Liver (tissue), 9 donors: ENCODE data around the gene ULBP2. TPM values are rescaled to one million over a fixed set of nuclear protein-coding genes. Genes with fewer than 3 reads are reported as not detected.
A peak's percentile ranks its signal among the peaks of the same experiment; 100 is the strongest.

Experiments used
- DNase-seq: peaks from one replicate; pipeline ENCODE4 v3.0.0-alpha.2; 2017; ENCODE audit warnings: low spot score
- H3K27ac ChIP-seq, 2 donors: one replicate each; pipeline ENCODE4 v1.7.0; 2013; ENCODE audit warnings: inconsistent platforms in 2 of 2, low read length in 2 of 2, control low read depth in 1 of 2, low read depth in 1 of 2, mild to moderate bottlenecking in 1 of 2
- H3K27me3 ChIP-seq, 4 donors: one replicate each; pipeline versions ENCODE4 v1.6.1 to v1.7.0; 2013; ENCODE audit warnings: low read length in 3 of 4, inconsistent platforms in 1 of 4, mild to moderate bottlenecking in 1 of 4, moderate library complexity in 1 of 4; ENCODE audit not compliant: control insufficient read depth in 4 of 4, insufficient read depth in 4 of 4
- H3K36me3 ChIP-seq, 4 donors: one replicate each; pipeline versions ENCODE4 v1.6.1 to v1.7.0; 2013; ENCODE audit warnings: low read length in 3 of 4, mild to moderate bottlenecking in 3 of 4, low read depth in 1 of 4, moderate library complexity in 1 of 4; ENCODE audit not compliant: control insufficient read depth in 4 of 4, insufficient read depth in 3 of 4
- H3K4me1 ChIP-seq, 4 donors: one replicate each; pipeline versions ENCODE4 v1.6.1 to v1.7.0; 2013; ENCODE audit warnings: low read length in 3 of 4, mild to moderate bottlenecking in 3 of 4, moderate library complexity in 1 of 4; ENCODE audit not compliant: control insufficient read depth in 4 of 4, insufficient read depth in 4 of 4
- H3K4me3 ChIP-seq, 3 donors: one replicate each; pipeline versions ENCODE4 v1.6.1 to v1.7.0; 2013; ENCODE audit warnings: low read length in 3 of 3, control low read depth in 1 of 3, low read depth in 1 of 3, mild to moderate bottlenecking in 1 of 3
- H3K9ac ChIP-seq, 2 donors: one replicate each; pipeline ENCODE4 v1.7.0; 2013; ENCODE audit warnings: low read length in 2 of 2, mild to moderate bottlenecking in 2 of 2, moderate library complexity in 2 of 2, control low read depth in 1 of 2, low read depth in 1 of 2
- H3K9me3 ChIP-seq, 4 donors: one replicate each; pipeline versions ENCODE4 v1.6.1 to v1.7.0; 2013; ENCODE audit warnings: low read length in 3 of 4; ENCODE audit not compliant: control insufficient read depth in 4 of 4
- EGR1 ChIP-seq, 2 donors: IDR thresholded peaks; 2 replicates each; pipeline ENCODE4 v1.6.1; 2016 to 2018; ENCODE audit warnings: antibody characterized with exemption in 2 of 2, low read depth in 2 of 2
- FOXA2 ChIP-seq: IDR thresholded peaks from 2 replicates; pipeline ENCODE4 v1.6.1; 2016; ENCODE audit warnings: antibody characterized with exemption
- GABPA ChIP-seq, 2 donors: IDR thresholded peaks in 1 of 2; conservative IDR thresholded peaks in 1 of 2; 2 replicates each; pipeline ENCODE4 v1.6.1; 2016; ENCODE audit warnings: antibody characterized with exemption in 2 of 2, mild to moderate bottlenecking in 1 of 2, moderate library complexity in 1 of 2
- HNF4A ChIP-seq, 2 donors: conservative IDR thresholded peaks; 2 replicates each; pipeline ENCODE4 v1.6.1; 2016; ENCODE audit warnings: antibody characterized with exemption in 2 of 2, mild to moderate bottlenecking in 2 of 2
- HNF4G ChIP-seq: IDR thresholded peaks from 2 replicates; pipeline ENCODE4 v1.6.1; 2016; ENCODE audit warnings: antibody characterized with exemption
- JUND ChIP-seq, 2 donors: IDR thresholded peaks; 2 replicates each; pipeline ENCODE4 v1.6.1; 2016; ENCODE audit warnings: antibody characterized with exemption in 2 of 2
- NR2F2 ChIP-seq: IDR thresholded peaks from 2 replicates; pipeline ENCODE4 v1.6.1; 2016; ENCODE audit warnings: antibody characterized with exemption
- RAD21 ChIP-seq, 2 donors: IDR thresholded peaks; 2 replicates each; pipeline ENCODE4 v1.6.1; 2016; ENCODE audit warnings: antibody characterized with exemption in 2 of 2, mild to moderate bottlenecking in 2 of 2
- RXRA ChIP-seq, 2 donors: IDR thresholded peaks; 2 replicates each; pipeline ENCODE4 v1.6.1; 2017 to 2018; ENCODE audit warnings: antibody characterized with exemption in 2 of 2, mild to moderate bottlenecking in 1 of 2
- SP1 ChIP-seq: IDR thresholded peaks from 2 replicates; pipeline ENCODE4 v1.6.1; 2018; ENCODE audit warnings: antibody characterized with exemption, mild to moderate bottlenecking
- TAF1 ChIP-seq: conservative IDR thresholded peaks from 2 replicates; pipeline ENCODE4 v1.6.1; 2016; ENCODE audit warnings: antibody characterized with exemption, mild to moderate bottlenecking
- YY1 ChIP-seq: IDR thresholded peaks from 2 replicates; pipeline ENCODE4 v1.6.1; 2016; ENCODE audit warnings: antibody characterized with exemption, mild to moderate bottlenecking
- WGBS: extraction: QIAGEN DNeasy Blood & Tissue Kit; methylation state at CpG from one replicate; pipeline ENCODE4 v1.1.7; 2013; 5-methylcytosine and 5-hydroxymethylcytosine counted together
- polyA plus RNA-seq, 2 donors: library from polyadenylated mRNA; stranded (reverse) in 1 of 2; unstranded in 1 of 2; fragments of 200-250 nt in 1 of 2; fragments of >200 nt in 1 of 2; fragmentation: Nextera tagmentation in 1 of 2; extraction: Ambion mirVana in 1 of 2; gene quantifications; one replicate each; pipeline versions ENCODE4 v1.2.1 to v1.2.3, GENCODE V29; 2013 to 2015
- total RNA-seq, 2 donors: library from RNA; depleted of rRNA; stranded (reverse); fragments of >200 nt; gene quantifications; one replicate each; pipeline ENCODE4 v1.2.3, GENCODE V29; 2014
- TF ChIP-seq, protein P1 (sequence below): IDR thresholded peaks from 2 replicates; pipeline ENCODE4 v1.6.1; 2016; ENCODE audit warnings: antibody characterized with exemption
- donor health status: healthy.
- donor health status: healthy.
- donor health status: healthy.
- donor health status: healthy.
- donor health status: healthy.

The ULBP2 gene
- total and polyA plus RNA-seq, 4 donors: 0.14 to 0.27 (median 0.20) TPM

DNA sequence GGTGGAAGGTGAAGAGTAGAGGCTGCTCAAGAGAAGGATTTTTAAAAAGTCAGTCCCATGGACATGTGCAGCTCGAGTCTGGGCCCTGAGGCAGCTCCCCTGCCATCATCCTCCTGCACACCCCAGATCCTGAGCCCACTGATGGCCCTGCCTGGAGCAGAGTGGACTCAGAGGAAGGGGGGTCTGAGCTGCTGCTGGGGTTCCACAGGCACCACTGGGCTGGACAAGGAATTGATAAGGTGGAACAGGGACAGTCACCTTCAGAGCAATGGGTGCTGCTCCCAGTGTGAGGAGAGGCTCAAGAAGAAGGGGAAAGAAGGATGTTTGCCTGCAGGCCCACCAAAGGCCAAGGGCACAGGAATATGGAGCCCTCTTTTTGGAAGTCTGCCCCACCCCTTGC lies 6.2 kb downstream of the ULBP2 start:
- TF ChIP-seq, protein P1, sequence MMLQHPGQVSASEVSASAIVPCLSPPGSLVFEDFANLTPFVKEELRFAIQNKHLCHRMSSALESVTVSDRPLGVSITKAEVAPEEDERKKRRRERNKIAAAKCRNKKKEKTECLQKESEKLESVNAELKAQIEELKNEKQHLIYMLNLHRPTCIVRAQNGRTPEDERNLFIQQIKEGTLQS: no peak
- peaks cover 0 to 8% (median 0%) of the 10 kb centered on the region in 4 donors for H3K4me1 ChIP-seq
- no peak for DNase-seq
- no peak overlapping the region for H3K4me3 ChIP-seq
- H3K27ac ChIP-seq: no peak overlapping the region
- H3K9ac ChIP-seq: no peak overlapping the region
- no peaks in the 10 kb centered on the region for H3K9me3 ChIP-seq
- H3K36me3 ChIP-seq: no peaks in the 10 kb centered on the region
- H3K27me3 ChIP-seq: peaks cover 0 to 13% (median 4%) of the 10 kb centered on the region in 4 donors
- 82% methylated on average over 1 of the region's 1 CpG for WGBS

DNA sequence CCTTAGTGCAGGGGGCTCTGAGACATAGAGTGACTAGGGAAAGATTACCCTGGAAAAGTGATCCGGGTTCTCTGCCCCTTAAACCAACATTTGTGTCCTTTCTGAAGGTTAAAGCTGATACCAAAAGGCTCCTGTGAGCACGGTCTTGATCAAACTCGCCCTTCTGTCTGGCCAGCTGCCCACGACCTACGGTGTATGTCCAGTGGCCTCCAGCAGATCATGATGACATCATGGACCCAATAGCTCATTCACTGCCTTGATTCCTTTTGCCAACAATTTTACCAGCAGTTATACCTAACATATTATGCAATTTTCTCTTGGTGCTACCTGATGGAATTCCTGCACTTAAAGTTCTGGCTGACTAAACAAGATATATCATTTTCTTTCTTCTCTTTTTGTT lies 6.8 kb downstream of the ULBP2 start:
- peaks cover 0 to 14% (median 4%) of the 10 kb centered on the region in 4 donors for H3K27me3 ChIP-seq
- H3K27ac ChIP-seq: no peak overlapping the region
- no peak overlapping the region for H3K4me3 ChIP-seq
- peaks cover 0 to 8% (median 0%) of the 10 kb centered on the region in 4 donors for H3K4me1 ChIP-seq
- DNase-seq: no peak
- no peak overlapping the region for H3K9ac ChIP-seq
- H3K36me3 ChIP-seq: no peaks in the 10 kb centered on the region
- no peaks in the 10 kb centered on the region for H3K9me3 ChIP-seq
- 82% methylated on average over 5 of the region's 5 CpGs for WGBS
- TF ChIP-seq JUND (IDR thresholded peaks at IDR 0.05): no peak
- no peak for TF ChIP-seq YY1

DNA sequence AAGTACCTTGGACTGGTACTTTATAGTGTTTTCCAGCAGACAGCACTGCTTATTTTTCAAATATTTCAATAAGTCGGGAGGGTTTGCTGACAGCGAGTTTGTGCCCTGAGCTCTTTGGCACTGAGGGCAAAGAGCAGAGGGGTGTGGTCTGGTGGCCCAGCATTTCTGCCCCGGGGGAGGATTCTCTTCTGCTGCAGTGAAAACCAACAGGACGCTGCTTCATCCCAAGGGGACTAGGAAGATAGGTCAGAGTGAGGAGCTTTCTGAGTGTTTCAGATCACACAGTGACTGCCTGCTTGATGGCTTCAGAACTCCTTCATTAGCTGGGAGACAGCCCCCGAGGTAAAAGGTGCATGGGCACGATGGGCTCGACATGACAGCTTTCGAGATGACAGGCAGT lies 8.6 kb downstream of the ULBP2 start:
- no peaks in the 10 kb centered on the region for H3K36me3 ChIP-seq
- 33% methylated on average over 8 of the region's 8 CpGs for WGBS
- no peaks in the 10 kb centered on the region for H3K9me3 ChIP-seq
- peaks cover 0 to 8% (median 3%) of the 10 kb centered on the region in 4 donors for H3K4me1 ChIP-seq
- H3K27ac ChIP-seq: no peak overlapping the region
- DNase-seq: no peak
- TF ChIP-seq RAD21 (IDR thresholded peaks at IDR 0.05) (no peak), RXRA (IDR thresholded peaks at IDR 0.05) (peak; percentile 59 to 70), FOXA2 (no peak), NR2F2 (no peak), SP1 (peak; percentile 60), HNF4G (peak; percentile 63), EGR1 (IDR thresholded peaks at IDR 0.05; ENCODE audit: low read depth in 2 of 2) (no peak), HNF4A (conservative IDR thresholded peaks at IDR 0.05) (peak; percentile 92 to 95), GABPA (IDR thresholded peaks at IDR 0.05 in 1 of 2, conservative IDR thresholded peaks at IDR 0.05 in 1 of 2) (no peak)
- TF ChIP-seq, protein P1: no peak
- H3K9ac ChIP-seq: no peak overlapping the region
- peaks cover 0 to 15% (median 5%) of the 10 kb centered on the region in 4 donors for H3K27me3 ChIP-seq
- H3K4me3 ChIP-seq: no peak overlapping the region

DNA sequence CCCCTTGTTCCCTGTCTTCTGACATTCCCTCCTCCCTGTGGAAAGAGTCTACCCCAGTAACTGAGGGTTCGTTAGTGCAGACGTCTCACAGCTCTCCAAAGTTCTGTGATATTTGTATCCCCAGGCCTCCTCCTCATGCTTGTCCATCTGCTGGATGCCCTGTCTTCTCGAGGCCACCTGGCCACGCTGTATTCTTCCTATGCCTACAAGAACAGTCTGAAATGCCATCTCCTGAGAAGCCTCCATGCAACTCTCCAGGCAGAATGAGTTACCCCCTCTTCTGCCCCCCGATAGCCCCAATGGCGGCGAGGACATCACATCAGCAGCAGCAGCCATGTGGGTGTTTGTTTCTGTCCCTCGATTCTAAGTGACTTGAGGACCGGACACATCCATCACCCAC lies 9.3 kb downstream of the ULBP2 start:
- H3K36me3 ChIP-seq: no peaks in the 10 kb centered on the region
- no peak for DNase-seq
- no peak overlapping the region for H3K27ac ChIP-seq
- TF ChIP-seq TAF1: no peak
- no peaks in the 10 kb centered on the region for H3K9me3 ChIP-seq
- no peak overlapping the region for H3K9ac ChIP-seq
- H3K4me3 ChIP-seq: no peak overlapping the region
- 81% methylated on average over 9 of the region's 9 CpGs for WGBS
- peaks cover 0 to 20% (median 5%) of the 10 kb centered on the region in 4 donors for H3K27me3 ChIP-seq
- H3K4me1 ChIP-seq: peaks cover 0 to 8% (median 3%) of the 10 kb centered on the region in 4 donors
